GM19468 (cell line): ENCODE measurements around the gene FGF2.
"Not testable (repeated sequence)": the region's sequence is repeated elsewhere in the genome, so short reads cannot be mapped to it uniquely, and the experiment has no call there.

ENCODE experiments used
- ATAC-seq: cut with Tn5 transposase; IDR thresholded peaks from one replicate; pipeline ENCODE4 v1.9.1; 2021; ENCODE audit warnings: mild to moderate bottlenecking, moderate library complexity, moderate number of reproducible peaks; ENCODE audit not compliant: unreplicated experiment; ENCODE audit errors: extremely low read depth

FGF2 gene

GRCh38 chr4:122811781-122812180 lies 14.8 kb upstream of the FGF2 start:
- ATAC-seq: not testable (repeated sequence)

- ATAC-seq: not testable (repeated sequence)
Observed at GRCh38 chr4:122812823-122813222, 13.8 kb upstream of the FGF2 start.

GRCh38 chr4:122814426-122814825 lies 12.2 kb upstream of the FGF2 start:
- ATAC-seq: peak; percentile 94

GRCh38 chr4:122815248-122815647 lies 11.4 kb upstream of the FGF2 start:
- ATAC-seq: no peak

- no peak for ATAC-seq
Observed at GRCh38 chr4:122816476-122816875, 10.2 kb upstream of the FGF2 start.

- no peak for ATAC-seq
Observed at GRCh38 chr4:122819708-122820449, 6.8 kb upstream of the FGF2 start.

GRCh38 chr4:122821092-122821491 lies 5.5 kb upstream of the FGF2 start:
- ATAC-seq: no peak

- ATAC-seq: no peak
Observed at GRCh38 chr4:122822466-122822865, 4.2 kb upstream of the FGF2 start.

- no peak for ATAC-seq
Observed at GRCh38 chr4:122823476-122823875, 3.2 kb upstream of the FGF2 start.

- ATAC-seq: no peak
Observed at GRCh38 chr4:122824616-122825015, 2.0 kb upstream of the FGF2 start.

GRCh38 chr4:122826079-122826527 lies 528 bp upstream of the FGF2 start:
- no peak for ATAC-seq

- peak; percentile 27 for ATAC-seq
Observed at GRCh38 chr4:122827258-122827878, 737 bp downstream of the FGF2 start.

GRCh38 chr4:122827879-122828601 lies 1.4 kb downstream of the FGF2 start:
- ATAC-seq: peak; percentile 87

GRCh38 chr4:122830426-122831095 lies 3.9 kb downstream of the FGF2 start:
- ATAC-seq: no peak

- ATAC-seq: no peak
Observed at GRCh38 chr4:122831515-122832196, 5.0 kb downstream of the FGF2 start.

GRCh38 chr4:122832732-122833131 lies 6.1 kb downstream of the FGF2 start:
- no peak for ATAC-seq

- ATAC-seq: no peak
Observed at GRCh38 chr4:122833999-122834398, 7.4 kb downstream of the FGF2 start.

GRCh38 chr4:122836941-122837340 lies 10.3 kb downstream of the FGF2 start:
- ATAC-seq: no peak

- no peak for ATAC-seq
Observed at GRCh38 chr4:122838034-122838433, 11.4 kb downstream of the FGF2 start.

GRCh38 chr4:122842392-122842791 lies 15.8 kb downstream of the FGF2 start:
- ATAC-seq: no peak
